GM18907 (cell line): ENCODE results near the gene FHAD1.

Experiments
- ATAC-seq: cut with Tn5 transposase; IDR thresholded peaks from one replicate; pipeline ENCODE4 v1.9.1; 2021; ENCODE audit warnings: mild to moderate bottlenecking, moderate library complexity; ENCODE audit not compliant: unreplicated experiment

FHAD1 gene

DNA sequence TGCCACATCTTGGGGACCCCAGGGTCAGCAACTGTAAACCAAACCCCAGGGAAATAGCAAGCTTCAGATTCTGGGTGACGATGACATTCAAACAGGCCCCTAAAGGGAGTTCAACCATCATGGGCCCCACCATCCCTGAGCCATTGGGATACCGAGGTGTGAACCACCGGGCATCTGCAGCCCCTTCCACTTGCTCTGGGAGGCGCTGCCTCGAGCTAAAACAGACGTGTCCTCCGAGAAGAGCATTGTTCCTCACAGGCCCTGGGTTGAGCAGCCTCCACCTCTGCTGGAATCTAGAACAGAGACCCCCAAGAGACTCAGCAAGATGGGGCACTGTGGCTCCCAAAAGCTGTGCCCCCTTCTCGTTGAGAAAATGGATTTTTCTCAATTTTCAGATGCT is 143.6 kb downstream of the FHAD1 start:
- ATAC-seq: no peak

DNA sequence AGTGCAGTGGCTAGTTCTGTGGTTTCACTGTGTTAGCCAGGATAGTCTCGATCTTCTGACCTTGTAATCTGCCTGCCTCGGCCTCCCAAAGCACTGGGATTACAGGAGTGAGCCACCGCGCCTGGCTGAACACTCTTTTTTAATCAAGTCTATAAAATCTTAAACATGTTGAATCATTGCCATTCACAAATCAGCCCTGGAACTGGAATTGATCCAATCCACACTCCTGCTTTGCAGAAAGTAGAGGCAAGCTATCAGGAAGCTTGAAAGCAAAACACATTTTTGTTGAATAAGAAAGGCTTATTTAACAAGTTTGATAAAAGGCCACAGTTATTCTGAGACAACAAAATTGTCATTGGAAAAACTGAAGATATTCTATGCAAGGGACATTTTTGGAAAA is 144.3 kb downstream of the FHAD1 start:
- ATAC-seq: no peak

DNA sequence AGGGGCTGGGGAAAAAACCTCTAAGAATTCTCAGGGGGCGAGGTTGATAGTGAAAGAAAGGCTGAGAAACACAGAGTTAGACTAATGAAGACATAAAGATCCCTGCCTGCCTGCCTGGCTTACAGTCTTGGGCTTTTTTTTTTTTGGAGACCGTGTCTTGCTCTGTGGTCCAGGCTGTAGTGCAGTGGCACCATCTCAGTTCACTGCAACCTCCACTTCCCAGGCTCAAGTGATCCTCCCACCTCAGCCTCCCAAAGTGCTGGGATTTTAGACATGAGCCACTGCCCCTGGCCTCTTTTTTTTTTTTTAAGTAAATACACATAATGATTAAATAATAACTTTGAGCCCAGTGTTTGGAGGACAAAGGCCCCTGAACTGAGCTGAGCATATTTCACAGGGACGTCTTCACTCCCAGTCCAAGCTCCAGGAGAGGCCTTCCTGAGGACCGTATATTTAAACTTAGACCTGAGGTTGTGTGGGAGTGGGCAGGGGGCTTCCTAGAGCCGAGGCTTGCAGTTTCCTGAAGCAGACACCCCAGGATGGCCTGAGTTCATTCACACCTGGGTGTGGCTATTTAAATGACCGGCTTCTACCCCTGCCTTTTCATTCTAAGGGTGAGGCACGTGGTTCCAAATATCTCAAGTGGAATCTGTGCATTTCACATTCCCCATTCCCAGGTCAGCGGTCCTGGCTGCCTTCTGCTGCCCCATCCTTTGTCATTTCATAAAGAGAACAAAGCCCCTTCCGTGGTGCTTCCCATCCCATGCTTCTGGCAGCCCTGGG is 146.6 kb downstream of the FHAD1 start:
- ATAC-seq: no peak

DNA sequence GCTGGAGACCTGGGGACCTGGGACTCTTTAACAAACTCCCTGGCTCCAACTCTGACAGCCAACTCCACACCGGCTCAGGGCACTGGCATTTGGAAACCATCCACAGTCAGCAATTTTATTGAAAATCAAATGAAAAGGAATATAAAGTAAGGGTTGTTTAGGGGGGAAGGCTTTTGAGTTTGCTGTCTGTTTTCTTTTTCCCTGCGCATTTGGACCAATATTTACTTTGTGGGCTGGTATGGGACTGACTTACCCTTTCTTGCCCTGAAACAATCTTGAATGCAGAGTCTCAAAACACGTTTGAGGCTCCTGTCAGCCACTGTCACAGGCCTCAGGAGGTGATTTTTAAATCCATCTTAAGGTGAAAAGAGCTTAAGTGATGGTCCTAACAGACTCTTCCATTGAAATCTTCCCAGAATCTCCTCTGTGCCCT is 147.3 kb downstream of the FHAD1 start:
- no peak for ATAC-seq

DNA sequence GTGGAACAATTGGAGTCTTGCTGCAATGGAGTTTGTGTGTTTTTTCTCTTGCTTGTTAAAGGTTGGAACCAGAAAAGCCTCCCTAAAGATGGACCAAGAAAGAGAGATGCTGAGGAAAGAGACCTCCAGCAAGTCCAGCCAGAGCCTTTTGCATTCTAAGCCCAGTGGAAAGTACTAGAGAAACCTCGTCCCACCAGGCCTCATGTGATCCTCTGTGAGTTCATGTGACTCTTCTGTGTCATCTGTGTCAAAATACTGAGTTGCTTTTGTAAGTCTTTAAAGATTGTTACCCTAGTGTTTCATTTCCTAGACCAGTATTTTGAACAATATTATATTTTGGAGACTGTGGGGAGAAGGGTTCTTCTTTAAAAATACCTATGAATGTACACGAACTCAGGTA is 150.2 kb downstream of the FHAD1 start:
- ATAC-seq: no peak

DNA sequence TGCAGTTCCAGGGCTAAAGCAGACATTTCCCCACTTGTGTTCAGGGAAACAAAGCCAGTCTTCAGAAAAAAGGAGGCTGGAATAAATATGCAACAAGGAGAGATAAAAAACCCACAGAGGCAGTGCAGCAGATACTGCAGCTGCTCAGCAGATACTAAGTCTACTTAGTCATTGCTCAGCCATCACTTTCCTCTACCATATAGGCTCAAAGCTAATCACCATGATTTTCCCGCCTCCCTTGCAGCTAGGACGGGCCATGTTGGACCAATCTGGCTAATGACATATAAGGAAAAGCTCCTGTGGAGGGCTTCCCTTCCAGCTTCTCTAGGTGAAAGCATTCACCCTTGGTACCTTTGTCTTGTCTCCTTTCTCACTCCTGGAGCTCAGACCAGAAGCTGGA is 152.7 kb downstream of the FHAD1 start:
- no peak for ATAC-seq

DNA sequence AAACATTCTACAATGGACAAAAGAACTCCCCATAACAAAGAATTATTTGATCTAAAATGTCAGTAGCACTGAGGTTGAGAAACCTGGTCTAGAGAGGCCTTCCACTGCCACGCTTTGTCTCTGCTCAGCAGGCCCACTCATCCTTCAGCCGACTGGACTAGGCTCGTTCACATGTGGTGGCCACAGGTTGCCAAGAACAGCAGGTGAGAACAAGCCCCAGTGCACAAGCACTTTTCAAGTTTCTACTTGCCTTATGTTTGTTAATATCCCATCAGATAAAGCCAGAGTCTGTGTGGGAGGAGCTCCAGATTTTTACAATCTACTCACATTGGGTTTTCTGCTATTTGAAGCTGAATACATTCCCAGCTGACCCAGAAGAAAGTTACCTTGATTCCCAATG is 153.6 kb downstream of the FHAD1 start:
- ATAC-seq: no peak

DNA sequence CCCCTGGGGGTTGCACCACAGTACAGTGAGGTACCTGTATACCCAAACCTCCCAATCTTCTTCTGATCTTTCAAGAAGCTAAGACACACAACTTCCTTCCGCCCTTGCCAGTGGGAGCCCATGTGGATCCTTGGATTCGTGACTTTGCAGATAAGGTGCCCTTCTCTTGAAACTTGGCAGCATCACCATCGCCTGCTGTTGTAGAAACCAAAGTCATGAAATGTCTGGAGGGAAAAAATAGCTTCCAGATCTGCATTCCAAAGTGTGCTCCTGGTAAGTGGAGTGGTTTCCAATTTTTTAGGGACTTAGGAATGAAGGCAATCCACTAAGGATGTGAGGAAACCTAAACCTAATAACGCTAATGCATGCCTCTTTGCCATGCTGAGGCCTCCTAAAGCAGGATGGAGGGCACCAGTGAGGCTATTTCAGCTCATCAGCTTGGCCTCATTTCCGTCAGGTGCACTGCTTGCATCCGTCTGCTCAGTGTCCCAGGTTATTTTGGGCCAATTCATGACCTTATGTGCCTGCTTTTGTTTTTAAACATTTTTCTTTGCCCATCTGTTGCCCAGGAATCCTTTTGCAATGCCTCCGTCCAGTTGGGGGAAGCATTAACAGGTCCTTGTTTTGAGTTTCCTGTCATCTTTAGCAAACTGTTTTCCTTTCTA is 154.5 kb downstream of the FHAD1 start:
- ATAC-seq: no peak

DNA sequence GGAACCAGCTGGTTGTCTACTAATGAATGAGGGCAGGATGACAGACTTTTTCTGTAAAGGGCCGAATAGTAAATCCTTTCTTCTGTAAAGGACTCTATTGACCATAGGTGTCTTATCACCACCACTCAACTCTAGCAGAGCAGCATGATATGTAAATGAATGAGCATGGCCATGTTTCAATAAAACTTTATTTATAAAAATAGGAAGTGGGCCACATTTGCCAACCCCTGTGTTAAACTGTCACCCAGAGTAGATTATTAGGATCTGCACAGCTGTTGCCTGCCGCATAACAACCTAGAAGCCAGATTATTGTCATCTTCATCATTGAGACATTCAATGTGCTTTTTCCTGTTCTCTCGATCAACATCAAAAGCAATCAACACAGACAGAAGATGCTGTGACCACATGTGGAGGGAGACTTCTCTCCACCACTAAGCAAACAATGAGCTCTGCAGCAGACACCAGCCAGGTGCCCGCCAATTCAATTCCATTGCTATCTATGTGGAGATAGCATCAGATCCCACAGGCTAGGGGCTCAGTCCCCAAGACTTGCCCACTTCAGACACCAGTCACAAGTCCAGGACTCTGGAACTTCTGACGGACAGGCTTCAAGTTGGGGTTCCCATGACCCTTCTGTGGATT is 155.9 kb downstream of the FHAD1 start:
- ATAC-seq: no peak

DNA sequence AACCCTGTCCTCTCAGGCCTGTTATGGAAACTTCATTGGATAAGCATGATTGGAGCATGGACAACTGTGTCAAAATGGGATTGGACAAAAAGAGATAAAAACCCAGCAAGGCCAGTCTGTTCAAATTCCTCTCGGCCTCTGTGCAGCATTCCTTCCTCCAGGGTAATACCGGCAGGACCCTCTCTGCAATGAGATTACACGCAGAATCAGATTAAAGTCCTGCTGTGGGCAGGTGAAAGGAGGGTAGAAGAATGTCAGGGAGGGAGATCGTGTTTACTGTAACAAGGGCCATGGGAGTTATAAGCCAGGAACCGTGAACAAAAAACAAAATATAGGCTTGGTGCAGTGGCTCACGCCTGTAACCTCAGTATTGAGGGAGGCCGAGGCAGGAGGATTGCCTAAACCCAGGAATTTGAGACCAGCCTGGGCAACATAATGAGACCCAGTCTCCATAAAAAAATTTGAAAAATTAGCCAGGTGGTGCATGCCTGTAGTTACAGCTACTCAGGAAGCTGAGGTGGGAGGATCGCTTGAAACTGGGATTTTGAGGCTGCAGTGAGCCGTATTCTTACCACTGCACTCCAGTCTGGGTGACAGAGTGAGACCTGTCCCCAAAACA is 157.0 kb downstream of the FHAD1 start:
- no peak for ATAC-seq

DNA sequence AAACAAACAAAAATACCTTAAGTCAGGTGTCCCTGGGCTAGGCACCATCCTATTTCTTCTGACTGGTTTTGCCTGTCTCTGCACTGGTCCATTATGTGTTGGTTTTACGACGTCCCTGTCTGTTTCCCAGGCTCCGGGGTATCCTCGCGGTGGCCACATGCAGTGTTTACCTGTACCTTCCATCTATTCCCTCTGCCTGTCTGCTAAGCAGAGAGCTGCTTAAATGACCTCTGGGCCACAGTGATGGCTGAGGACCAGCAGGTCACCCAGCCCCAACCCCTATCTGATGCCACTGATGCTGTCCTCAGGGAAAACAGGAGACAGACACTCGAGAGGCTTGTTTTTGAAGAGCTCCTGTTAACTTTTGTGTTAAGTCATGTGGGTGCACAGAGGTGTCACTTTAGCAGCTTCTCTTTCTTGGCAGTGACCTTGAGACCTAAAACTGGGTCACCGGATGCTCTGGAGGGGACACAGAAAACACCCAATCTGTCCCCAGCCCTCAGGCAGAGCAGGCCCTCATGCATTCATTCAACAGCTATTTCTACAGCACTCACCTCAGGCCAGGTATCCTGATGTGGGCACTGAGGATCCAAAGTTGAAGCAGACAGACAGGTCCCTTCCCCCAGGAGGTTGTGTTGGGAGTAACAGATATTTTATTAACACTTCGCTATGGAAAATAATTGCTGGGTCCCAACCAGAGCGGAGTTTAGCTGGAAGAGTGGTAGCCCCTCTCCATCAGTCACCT is 158.3 kb downstream of the FHAD1 start:
- no peak for ATAC-seq

DNA sequence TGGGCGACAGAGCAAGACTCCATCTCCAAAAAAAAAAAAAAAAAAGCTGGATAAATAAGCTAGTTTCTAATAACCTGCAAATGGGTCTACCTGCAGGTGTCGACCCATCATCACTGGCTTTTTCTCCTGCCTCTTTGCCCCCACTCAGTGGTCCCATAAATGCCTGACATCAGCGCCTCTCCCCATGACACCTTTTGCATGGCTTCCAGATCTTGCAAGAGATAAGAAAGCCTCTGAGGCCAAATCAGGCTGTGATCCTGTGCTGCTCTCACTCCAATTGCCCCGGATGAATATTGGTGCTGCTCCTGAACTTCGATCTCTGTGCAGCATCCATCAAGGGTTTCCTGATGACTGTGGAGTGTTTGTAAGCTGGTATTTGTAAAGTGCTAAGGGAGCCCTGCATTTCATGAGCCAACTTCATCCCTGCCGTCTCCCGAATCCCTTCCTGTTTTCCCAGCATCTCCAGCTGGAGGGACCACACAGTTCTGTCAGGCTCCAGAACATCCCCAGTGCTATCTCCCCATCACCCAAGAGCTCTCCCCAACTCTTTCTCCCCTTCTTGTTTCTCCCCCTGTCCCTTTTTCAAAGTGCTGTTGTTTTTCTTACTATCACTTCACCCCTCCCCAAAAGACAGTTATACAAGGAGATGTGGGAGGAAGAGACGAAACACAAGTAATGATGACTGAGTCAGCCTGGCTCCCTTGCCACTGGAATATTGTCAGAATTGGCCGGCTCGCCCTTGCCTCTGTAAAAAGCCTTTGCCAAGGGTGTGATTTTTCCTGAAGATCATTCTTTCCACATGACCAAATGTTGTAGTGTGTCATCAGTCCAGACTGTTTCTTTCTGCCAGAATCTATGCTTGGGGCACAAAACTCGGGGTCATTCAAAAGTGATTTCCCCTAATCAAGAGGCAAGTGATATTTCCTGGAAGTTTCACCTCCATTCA is 159.9 kb downstream of the FHAD1 start:
- ATAC-seq: no peak

DNA sequence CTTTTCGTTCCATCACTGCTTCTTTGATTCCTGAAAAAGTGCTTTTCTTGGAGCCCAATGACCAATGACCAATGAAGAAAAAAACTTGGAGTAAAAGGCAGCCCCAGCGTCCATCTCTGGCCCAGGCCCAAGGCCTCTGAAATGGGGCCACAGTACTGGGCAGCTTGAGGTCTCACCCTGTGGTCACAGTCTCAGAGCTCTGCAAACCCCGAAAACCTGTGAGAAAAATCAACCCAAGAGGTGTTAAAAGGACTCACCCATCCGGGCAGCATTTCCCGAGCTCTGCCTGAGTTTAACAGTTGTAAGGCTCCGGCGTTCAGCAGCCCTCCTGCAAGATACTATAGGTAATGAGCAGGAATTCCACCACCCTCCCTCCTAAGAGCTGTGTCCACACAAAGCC is 160.6 kb downstream of the FHAD1 start:
- no peak for ATAC-seq

DNA sequence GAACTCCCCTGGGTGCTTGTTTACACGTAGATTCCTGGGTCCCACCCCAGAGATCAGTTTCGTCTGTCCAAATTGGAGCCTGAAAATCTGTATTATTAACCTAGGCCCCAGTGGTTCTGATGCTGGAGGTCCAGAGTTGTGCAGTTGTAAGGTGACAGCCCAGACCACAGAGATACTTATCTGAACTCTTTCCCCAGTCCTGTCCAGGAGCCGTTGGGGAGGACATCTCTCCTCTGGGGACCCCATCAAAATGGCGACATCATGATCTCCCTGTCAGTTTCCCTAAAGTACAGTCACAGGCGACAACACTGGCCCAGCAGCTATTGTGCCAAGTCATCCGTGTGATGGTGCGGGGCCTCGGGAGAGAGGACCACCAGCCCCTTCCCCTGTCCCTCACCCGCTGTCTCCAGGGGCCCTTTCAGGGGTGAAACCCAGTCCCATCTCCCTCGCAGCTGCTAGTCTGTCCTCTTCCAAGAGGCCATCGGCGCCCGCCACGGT is 161.9 kb downstream of the FHAD1 start:
- no peak for ATAC-seq

DNA sequence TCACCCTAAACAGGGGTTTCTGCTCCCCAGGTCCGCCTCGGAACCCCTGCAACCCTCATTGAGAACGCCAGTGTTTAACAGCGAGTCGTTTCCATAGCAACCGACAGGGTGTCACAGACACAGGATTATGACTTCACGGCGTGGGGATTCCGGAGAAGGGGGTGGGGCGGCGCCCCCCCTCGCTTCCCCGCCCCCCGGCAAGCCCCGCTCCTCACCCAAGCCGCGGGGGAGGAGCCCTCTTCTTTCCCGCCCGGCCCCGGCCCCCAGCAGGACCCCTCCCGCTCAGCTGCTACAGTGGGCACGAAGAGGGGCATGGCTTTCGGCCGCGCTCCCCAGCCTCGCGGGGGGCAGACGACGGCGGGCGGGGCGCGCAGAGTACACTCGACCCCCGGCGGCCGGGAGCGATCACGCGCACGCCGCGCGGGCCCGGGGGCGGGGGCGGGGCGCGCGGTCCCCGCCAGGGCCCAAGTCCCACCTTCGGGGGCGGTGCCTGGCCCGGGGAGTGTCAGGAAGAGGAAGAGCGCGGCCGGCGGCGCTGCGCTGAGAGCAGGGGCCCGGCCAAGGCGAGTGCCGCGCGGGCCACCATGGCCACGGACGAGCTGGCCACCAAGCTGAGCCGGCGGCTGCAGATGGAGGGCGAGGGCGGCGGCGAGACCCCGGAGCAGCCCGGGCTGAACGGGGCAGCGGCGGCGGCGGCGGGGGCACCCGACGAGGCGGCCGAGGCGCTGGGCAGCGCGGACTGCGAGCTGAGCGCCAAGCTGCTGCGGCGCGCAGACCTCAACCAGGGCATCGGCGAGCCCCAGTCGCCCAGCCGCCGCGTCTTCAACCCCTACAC is 162.6 kb downstream of the FHAD1 start, which contains the start of gene EFHD2:
TSS of gene EFHD2 (plus strand) at position 501 of the 835 bp plus-strand sequence. CDS start at position 585, 84 bp downstream.
- ATAC-seq: peak; percentile 79

DNA sequence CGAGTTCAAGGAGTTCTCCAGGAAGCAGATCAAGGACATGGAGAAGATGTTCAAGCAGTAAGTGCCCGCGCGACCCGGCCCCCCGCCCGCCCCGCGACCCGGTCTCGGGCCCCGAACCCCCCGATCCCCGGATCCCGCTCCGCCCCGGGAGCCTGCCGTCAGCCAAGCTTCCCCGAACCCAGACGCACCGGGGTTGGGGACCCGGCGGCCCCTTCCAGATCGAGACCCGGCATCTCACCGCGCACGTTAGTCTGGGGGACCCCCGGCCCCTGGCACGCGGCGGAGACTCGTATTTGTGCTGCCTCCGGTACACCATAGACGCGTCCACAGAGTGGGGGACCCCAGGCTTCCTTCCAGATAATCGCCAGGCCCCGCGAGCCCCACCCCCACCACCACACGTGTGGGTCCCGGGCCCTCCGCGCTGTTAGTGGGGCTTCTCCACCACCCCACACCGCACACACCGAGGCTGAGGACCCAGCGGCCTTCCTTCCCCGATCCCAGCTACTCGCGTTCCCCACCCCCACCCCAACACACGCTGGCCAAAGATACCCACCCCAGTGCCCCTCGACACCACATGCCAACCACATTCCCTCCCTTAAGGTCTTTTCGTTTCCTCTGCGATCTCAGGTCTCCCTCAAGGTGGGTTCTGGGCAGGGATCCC is 163.3 kb downstream of the FHAD1 start:
- ATAC-seq: no peak

DNA sequence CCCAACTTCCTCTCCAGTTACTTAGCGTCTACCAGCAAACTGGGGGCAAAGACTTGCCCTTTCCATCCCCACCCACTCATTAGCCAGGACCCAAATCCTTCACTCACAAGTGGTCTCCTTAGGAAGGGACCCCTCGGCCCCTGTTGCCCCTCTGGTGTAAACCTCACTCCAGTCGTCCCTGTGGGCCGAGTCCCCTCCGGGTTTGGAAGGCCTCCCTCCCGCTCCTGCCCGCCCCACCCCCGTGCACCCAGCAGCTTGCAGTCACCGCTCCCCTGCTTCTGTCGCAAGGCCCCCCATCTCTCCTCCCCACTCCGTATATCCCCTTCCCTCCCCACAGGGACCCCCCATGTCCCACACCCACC is 163.8 kb downstream of the FHAD1 start:
- ATAC-seq: no peak

DNA sequence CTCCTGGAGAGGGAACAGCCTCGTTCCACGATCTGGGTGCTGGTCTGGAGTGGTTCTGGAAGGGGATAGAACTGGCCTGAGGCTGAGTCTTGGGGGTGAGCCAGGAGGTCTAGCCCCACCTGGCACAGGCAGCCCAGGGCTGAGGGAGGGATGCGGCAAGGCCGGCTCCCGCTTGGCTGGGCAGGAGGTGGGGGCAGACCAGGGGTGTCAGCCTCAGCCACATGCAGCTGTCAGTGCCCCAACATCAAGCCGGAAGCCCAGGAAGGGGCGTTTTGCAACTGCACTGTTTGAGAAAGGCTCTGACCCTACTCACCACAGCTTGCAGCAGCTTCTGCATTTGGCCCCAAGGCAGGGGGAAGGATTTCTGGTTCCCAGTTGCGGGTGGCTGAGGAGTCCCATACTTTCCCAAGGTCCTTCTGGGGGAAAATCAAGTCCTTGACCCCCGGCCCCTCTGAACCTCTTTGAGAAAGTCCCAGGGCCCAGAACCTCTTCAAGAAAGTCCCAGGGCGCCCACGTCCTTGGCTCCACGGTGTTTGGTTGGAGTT is 164.6 kb downstream of the FHAD1 start:
- ATAC-seq: peak; percentile 48
